ENCODE results near the gene KMT2B. TPM values are rescaled to one million over a fixed set of nuclear protein-coding genes. Genes with fewer than 3 reads are reported as not detected.
A peak's percentile ranks its signal among the peaks of the same experiment; 100 is the strongest.

KMT2B gene
- total and polyA plus RNA-seq, 9 of the 15 experiments (the other 6 are each of a cell fraction or from before 2014, with no cell fraction given): 0.63 to 43.9 (median 8.1) TPM

- TF ChIP-seq CBX2 (IDR thresholded peaks at IDR 0.05; ENCODE audit: insufficient read depth, low read length, poor library complexity, severe bottlenecking) (no peak), FOXM1 (IDR thresholded peaks at IDR 0.05; ENCODE audit: low read depth) (no peak), FOXM1 (CRISPR knock-in tag; IDR thresholded peaks at IDR 0.05; ENCODE audit: low read depth) (no peak), TBP (optimal IDR thresholded peaks at IDR 0.05; ENCODE audit: low read depth, low read length) (no peak), RREB1 (CRISPR knock-in tag; IDR thresholded peaks at IDR 0.05) (no peak), FOXK1 (CRISPR knock-in tag; IDR thresholded peaks at IDR 0.05; ENCODE audit: borderline replicate concordance) (no peak), CBFA2T3 (IDR thresholded peaks at IDR 0.05) (peak; percentile 47; the same call in 1 of the 2 replicates), CTCFL (IDR thresholded peaks at IDR 0.05; ENCODE audit: borderline replicate concordance, insufficient read depth, low read depth, low read length, poor library complexity, severe bottlenecking) (no peak), ZNF175 (CRISPR knock-in tag; IDR thresholded peaks at IDR 0.05; ENCODE audit: low read depth) (no peak), SOX6 (IDR thresholded peaks at IDR 0.05) (no peak), ZBTB7A (IDR thresholded peaks at IDR 0.05; ENCODE audit: borderline replicate concordance, control insufficient read depth, low read depth, low read length) (peak; percentile 14; the same call in 1 of the 2 replicates), RBM22 (IDR thresholded peaks at IDR 0.05; ENCODE audit: low read depth, low read length, poor library complexity, severe bottlenecking) (no peak), ZFP36 (IDR thresholded peaks at IDR 0.05; ENCODE audit: low read depth, low read length, partially characterized antibody) (no peak), BRD9 (IDR thresholded peaks at IDR 0.05; ENCODE audit: low read depth, partially characterized antibody) (peak; percentile 6), GATAD2A (IDR thresholded peaks at IDR 0.05) (no peak), BCLAF1 (IDR thresholded peaks at IDR 0.05; ENCODE audit: borderline replicate concordance in 1 of 2, control insufficient read depth in 1 of 2, low read depth in 2 of 2, low read length in 1 of 2) (no peak)
- TF ChIP-seq, protein P1, sequence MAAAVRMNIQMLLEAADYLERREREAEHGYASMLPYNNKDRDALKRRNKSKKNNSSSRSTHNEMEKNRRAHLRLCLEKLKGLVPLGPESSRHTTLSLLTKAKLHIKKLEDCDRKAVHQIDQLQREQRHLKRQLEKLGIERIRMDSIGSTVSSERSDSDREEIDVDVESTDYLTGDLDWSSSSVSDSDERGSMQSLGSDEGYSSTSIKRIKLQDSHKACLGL (CRISPR knock-in tag; IDR thresholded peaks at IDR 0.05; ENCODE audit: borderline replicate concordance, poor library complexity, severe bottlenecking): no peak
Observed at GRCh38 chr19:35741203-35741515, 23.4 kb downstream of the KMT2B start (continued).

All from K562 (cell line).